ENCODE data around the gene TEAD3. TPM values are rescaled to one million over a fixed set of nuclear protein-coding genes. Genes with fewer than 3 reads are reported as not detected.

The TEAD3 gene
- total RNA-seq, 1 donor = not detected

GRCh38 chr6:35468181-35468979, 28.5 kb downstream of the TEAD3 start, which contains the start of gene RPL10A:
RPL10A (plus strand) TSS chr6:35468401; CDS start chr6:35468435, 34 bp downstream.
- no peaks in the 10 kb centered on the region for H3K9me3 ChIP-seq (ENCODE audit: low read depth, low read length)
- peak within 1 kb of the TSS; percentile 92 for H3K4me3 ChIP-seq (ENCODE audit: low read length)
- H3K27me3 ChIP-seq (ENCODE audit: insufficient read depth, low read length) = no peaks in the 10 kb centered on the region
- H3K4me1 ChIP-seq (ENCODE audit: insufficient read depth, low read length) = peaks cover 27% of the 10 kb centered on the region

GRCh38 chr6:35465646-35466045, 31.2 kb downstream of the TEAD3 start:
- H3K9me3 ChIP-seq (ENCODE audit: low read depth, low read length) = no peaks in the 10 kb centered on the region
- no peak overlapping the region for H3K4me3 ChIP-seq (ENCODE audit: low read length)
- H3K27me3 ChIP-seq (ENCODE audit: insufficient read depth, low read length) = no peaks in the 10 kb centered on the region
- H3K4me1 ChIP-seq (ENCODE audit: insufficient read depth, low read length) = peaks cover 25% of the 10 kb centered on the region

- Histone ChIP-seq H3K4me1 (ENCODE audit: insufficient read depth, low read length) (peaks cover 7% of the 10 kb centered on the region), H3K4me3 (ENCODE audit: low read length) (no peak overlapping the region), H3K27me3 (ENCODE audit: insufficient read depth, low read length) (no peaks in the 10 kb centered on the region), H3K9me3 (ENCODE audit: low read depth, low read length) (no peaks in the 10 kb centered on the region)
These were observed 33.6 kb downstream of the TEAD3 start for GRCh38 chr6:35463292-35463691.

GRCh38 chr6:35461270-35461669, 35.6 kb downstream of the TEAD3 start:
- no peak overlapping the region for H3K4me3 ChIP-seq (ENCODE audit: low read length)
- no peaks in the 10 kb centered on the region for H3K4me1 ChIP-seq (ENCODE audit: insufficient read depth, low read length)
- no peaks in the 10 kb centered on the region for H3K9me3 ChIP-seq (ENCODE audit: low read depth, low read length)
- H3K27me3 ChIP-seq (ENCODE audit: insufficient read depth, low read length) = no peaks in the 10 kb centered on the region

DNA sequence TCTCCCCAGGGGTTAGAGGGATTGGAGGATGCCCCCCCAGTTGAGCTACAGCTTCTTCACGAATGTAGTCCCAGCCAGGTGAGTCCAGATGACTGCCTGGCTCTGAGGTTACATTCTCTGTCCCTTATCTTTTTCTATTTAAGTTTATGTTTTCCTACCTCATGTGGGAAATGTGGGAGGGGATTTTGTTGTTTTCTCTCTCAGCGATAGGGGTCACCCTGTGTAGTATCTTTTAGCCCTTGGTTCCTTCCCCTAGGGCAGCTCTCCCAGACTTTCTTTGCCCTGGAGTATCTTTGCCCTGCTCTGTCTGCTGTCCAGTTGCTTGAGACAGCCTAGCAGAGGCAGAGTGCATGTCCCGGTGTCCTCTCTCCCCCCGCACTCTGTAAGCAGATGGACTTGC, 39.0 kb downstream of the TEAD3 start:
- Histone ChIP-seq H3K27me3 (ENCODE audit: insufficient read depth, low read length) (no peaks in the 10 kb centered on the region), H3K4me1 (ENCODE audit: insufficient read depth, low read length) (peaks cover 18% of the 10 kb centered on the region), H3K4me3 (ENCODE audit: low read length) (no peak overlapping the region), H3K9me3 (ENCODE audit: low read depth, low read length) (no peaks in the 10 kb centered on the region)

DNA sequence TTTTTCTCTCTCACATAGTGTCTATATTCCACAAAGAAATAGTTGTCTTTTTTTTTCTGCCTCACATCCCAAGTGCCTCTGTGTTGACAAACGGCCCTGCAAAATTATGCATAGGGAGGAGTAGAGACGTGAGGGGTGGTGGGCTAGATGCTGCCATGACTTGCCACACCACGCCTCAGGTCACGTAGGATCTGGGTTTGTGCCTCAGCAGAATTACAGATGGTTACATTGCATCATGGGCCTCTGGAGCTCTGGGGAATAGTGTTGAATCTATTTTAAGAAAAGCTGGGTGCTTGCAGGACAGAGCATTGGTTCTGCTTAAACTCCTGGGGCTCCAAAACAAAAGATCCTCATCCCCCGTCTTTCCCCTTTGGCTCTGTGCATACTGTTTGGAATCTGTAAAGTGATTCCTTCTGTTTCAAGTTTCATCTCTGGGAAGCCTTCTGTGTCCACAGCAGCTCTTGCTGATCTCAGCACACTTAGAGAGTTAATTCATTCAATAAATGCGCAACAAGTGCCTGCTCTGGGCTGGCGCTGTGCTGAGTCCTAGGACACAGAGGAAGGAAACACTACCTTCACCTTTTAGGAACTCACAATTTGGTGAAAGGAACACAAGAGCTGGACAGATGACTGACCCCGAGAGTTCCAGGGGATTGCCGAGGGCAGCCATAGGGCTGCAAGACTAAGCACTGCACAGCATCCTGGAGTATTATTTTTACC, 42.3 kb downstream of the TEAD3 start:
- H3K4me3 ChIP-seq (ENCODE audit: low read length) = no peak overlapping the region
- peaks cover 31% of the 10 kb centered on the region for H3K4me1 ChIP-seq (ENCODE audit: insufficient read depth, low read length)
- no peaks in the 10 kb centered on the region for H3K9me3 ChIP-seq (ENCODE audit: low read depth, low read length)
- no peaks in the 10 kb centered on the region for H3K27me3 ChIP-seq (ENCODE audit: insufficient read depth, low read length)

DNA sequence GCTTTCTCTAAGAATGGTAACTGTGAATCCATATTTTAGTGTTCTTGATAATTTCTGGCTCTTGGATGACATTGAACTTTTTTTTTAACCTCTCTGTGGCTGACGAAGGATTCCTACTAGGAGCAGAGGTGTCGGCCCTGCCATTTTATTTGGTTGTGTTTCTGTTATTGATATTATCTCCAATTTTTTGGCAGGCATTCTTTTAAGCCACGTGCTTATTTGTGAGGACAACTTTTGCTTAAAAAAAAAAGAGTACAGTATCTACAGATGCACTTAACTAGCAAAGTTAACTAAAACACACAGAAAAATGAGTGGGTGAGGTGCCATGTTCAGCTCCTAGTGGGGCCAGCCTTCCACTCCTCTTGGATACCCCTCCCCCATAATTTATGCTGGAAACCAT, 43.6 kb downstream of the TEAD3 start:
- H3K27me3 ChIP-seq (ENCODE audit: insufficient read depth, low read length) = no peaks in the 10 kb centered on the region
- H3K4me1 ChIP-seq (ENCODE audit: insufficient read depth, low read length) = peaks cover 31% of the 10 kb centered on the region
- H3K9me3 ChIP-seq (ENCODE audit: low read depth, low read length) = no peaks in the 10 kb centered on the region
- H3K4me3 ChIP-seq (ENCODE audit: low read length) = peak overlapping the region; percentile 46

DNA sequence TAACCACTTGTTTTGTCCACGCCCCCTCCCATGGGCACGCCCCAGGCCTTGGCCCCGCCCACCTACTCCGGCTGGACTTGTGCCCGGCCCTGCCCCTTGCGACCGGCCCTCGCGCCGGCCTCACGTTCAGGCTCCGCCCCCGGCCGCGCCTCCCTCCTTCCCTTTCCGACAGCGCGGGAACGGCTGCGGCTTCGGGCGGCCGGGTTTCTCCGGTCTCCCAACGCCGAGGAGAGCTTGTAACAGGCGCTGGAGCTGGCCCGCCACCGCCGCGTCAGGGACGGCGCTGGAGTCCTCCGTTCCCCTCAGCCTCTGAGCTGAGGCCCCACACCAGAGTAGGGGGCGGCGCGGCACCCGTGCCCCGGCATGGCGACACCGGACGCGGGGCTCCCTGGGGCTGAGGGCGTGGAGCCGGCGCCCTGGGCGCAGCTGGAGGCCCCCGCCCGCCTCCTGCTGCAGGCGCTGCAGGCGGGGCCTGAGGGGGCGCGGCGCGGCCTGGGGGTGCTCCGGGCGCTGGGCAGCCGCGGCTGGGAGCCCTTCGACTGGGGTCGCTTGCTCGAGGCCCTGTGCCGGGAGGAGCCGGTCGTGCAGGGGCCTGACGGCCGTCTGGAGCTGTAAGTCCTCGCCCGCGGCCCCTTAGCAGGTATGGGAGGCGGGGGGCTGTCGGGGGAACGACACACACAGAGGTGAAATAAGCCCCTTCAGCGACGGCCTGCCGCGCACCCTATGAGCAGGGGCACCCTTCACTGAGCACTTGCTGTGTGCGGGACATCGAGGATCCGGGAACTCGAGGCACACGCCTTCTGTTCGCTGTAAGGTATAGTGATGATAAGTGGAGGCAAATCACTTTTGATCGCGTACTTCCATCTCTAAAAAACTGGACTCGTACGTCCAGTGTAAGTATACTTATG, 44.4 kb downstream of the TEAD3 start, which contains the start of gene FANCE:
FANCE (plus strand) TSS at position 156 of the 908 bp plus-strand sequence; CDS start at position 364, 208 bp downstream.
- no peaks in the 10 kb centered on the region for H3K9me3 ChIP-seq (ENCODE audit: low read depth, low read length)
- peak within 1 kb of the TSS; percentile 46 for H3K4me3 ChIP-seq (ENCODE audit: low read length)
- H3K27me3 ChIP-seq (ENCODE audit: insufficient read depth, low read length) = no peaks in the 10 kb centered on the region
- peaks cover 31% of the 10 kb centered on the region for H3K4me1 ChIP-seq (ENCODE audit: insufficient read depth, low read length)

GRCh38 chr6:35451354-35452182, 45.3 kb downstream of the TEAD3 start:
- H3K9me3 ChIP-seq (ENCODE audit: low read depth, low read length) = no peaks in the 10 kb centered on the region
- H3K4me1 ChIP-seq (ENCODE audit: insufficient read depth, low read length) = peaks cover 31% of the 10 kb centered on the region
- no peaks in the 10 kb centered on the region for H3K27me3 ChIP-seq (ENCODE audit: insufficient read depth, low read length)
- H3K4me3 ChIP-seq (ENCODE audit: low read length) = peak overlapping the region; percentile 46

- Histone ChIP-seq H3K4me3 (ENCODE audit: low read length) (no peak overlapping the region), H3K4me1 (ENCODE audit: insufficient read depth, low read length) (peaks cover 31% of the 10 kb centered on the region), H3K9me3 (ENCODE audit: low read depth, low read length) (no peaks in the 10 kb centered on the region), H3K27me3 (ENCODE audit: insufficient read depth, low read length) (no peaks in the 10 kb centered on the region)
These were observed 47.5 kb downstream of the TEAD3 start for GRCh38 chr6:35449287-35449881.

DNA sequence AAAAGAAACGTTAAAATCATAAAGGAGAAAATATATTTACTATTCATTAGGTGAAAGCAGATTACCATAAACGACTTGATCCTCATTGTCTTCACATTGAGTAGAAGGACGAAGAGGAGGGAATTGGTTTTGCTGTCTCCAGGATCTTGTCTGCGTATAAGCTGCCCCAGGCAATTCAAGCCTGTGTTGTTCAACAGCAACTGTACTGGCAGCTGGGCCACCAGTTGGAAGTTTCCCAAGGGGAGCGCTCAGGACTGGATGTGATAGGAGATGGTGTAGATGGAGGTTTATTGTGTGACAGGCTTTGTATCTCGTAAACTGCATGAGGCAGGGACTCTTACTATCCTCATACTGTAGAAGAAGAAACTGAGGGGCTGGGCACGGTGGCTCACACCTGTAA, 48.7 kb downstream of the TEAD3 start:
- no peaks in the 10 kb centered on the region for H3K27me3 ChIP-seq (ENCODE audit: insufficient read depth, low read length)
- peaks cover 19% of the 10 kb centered on the region for H3K4me1 ChIP-seq (ENCODE audit: insufficient read depth, low read length)
- H3K4me3 ChIP-seq (ENCODE audit: low read length) = no peak overlapping the region
- H3K9me3 ChIP-seq (ENCODE audit: low read depth, low read length) = no peaks in the 10 kb centered on the region

GRCh38 chr6:35445691-35446090, 51.2 kb downstream of the TEAD3 start:
- Histone ChIP-seq H3K27me3 (ENCODE audit: insufficient read depth, low read length) (no peaks in the 10 kb centered on the region), H3K4me1 (ENCODE audit: insufficient read depth, low read length) (peaks cover 4% of the 10 kb centered on the region), H3K9me3 (ENCODE audit: low read depth, low read length) (no peaks in the 10 kb centered on the region), H3K4me3 (ENCODE audit: low read length) (no peak overlapping the region)

GRCh38 chr6:35443341-35444030, 53.4 kb downstream of the TEAD3 start:
- peaks cover 4% of the 10 kb centered on the region for H3K4me1 ChIP-seq (ENCODE audit: insufficient read depth, low read length)
- no peaks in the 10 kb centered on the region for H3K27me3 ChIP-seq (ENCODE audit: insufficient read depth, low read length)
- H3K9me3 ChIP-seq (ENCODE audit: low read depth, low read length) = no peaks in the 10 kb centered on the region
- H3K4me3 ChIP-seq (ENCODE audit: low read length) = no peak overlapping the region
